ENCODE data around the gene SPINDOC.

GRCh38 chr11:63854696-63855095 lies 41.4 kb downstream of the SPINDOC start:
- TF ChIP-seq POU6F1 (CRISPR knock-in tag; IDR thresholded peaks at IDR 0.05; ENCODE audit: borderline replicate concordance, low read depth) (no peak), CREB5 (CRISPR knock-in tag; IDR thresholded peaks at IDR 0.05; ENCODE audit: low read depth) (no peak), GLIS3 (CRISPR knock-in tag; IDR thresholded peaks at IDR 0.05) (no peak), TOX (CRISPR knock-in tag; IDR thresholded peaks at IDR 0.05; ENCODE audit: borderline replicate concordance) (no peak), BACH2 (CRISPR knock-in tag; IDR thresholded peaks at IDR 0.05; ENCODE audit: borderline replicate concordance) (no peak), PATZ1 (CRISPR knock-in tag; IDR thresholded peaks at IDR 0.05; ENCODE audit: borderline replicate concordance) (no peak), TSHZ2 (CRISPR knock-in tag; IDR thresholded peaks at IDR 0.05) (no peak), ARNTL (CRISPR knock-in tag; IDR thresholded peaks at IDR 0.05; ENCODE audit: borderline replicate concordance, low read depth) (no peak), ESRRG (CRISPR knock-in tag; IDR thresholded peaks at IDR 0.05) (no peak), SNAI2 (CRISPR knock-in tag; IDR thresholded peaks at IDR 0.05) (no peak), CSDC2 (CRISPR knock-in tag; IDR thresholded peaks at IDR 0.05) (no peak), ZNF70 (CRISPR knock-in tag; IDR thresholded peaks at IDR 0.05) (no peak), ZNF565 (CRISPR knock-in tag; conservative IDR thresholded peaks at IDR 0.05; ENCODE audit: low read depth) (no peak)
